ENCODE measurements around the gene PLAC9. TPM values are rescaled to one million over a fixed set of nuclear protein-coding genes. Genes with fewer than 3 reads are reported as not detected.

PLAC9 gene
- total RNA-seq, 1 experiment from 2014 or later: 7.3 TPM

- Mint-ChIP-seq H3K9me3 (no peaks in the 10 kb centered on the region), H3K4me3 (no peak overlapping the region; the same call in 1 of the 2 replicates), H3K27ac (no peak overlapping the region), H3K4me1 (peaks cover 6% of the 10 kb centered on the region), H3K36me3 (no peaks in the 10 kb centered on the region), H3K27me3 (ENCODE audit: low read depth) (no peaks in the 10 kb centered on the region)
- POLR2A ChIA-PET: interaction anchor here (1.4 kb wide), 1 partner anchor 79 kb away, joined by 6 read pairs; no protein-coding TSS in a partner anchor
- CTCF ChIA-PET: interaction anchor here (0.8 to 2.4 kb wide), 26 partner anchors 10 to 116 kb away, joined by 3 to 66 read pairs (median 5); partner anchors contain the start of gene PLAC9
- TF ChIP-seq ZNF671 (CRISPR knock-in tag; IDR thresholded peaks at IDR 0.05) (no peak), OVOL2 (CRISPR knock-in tag; IDR thresholded peaks at IDR 0.05; ENCODE audit: borderline replicate concordance) (no peak), CTCF (IDR thresholded peaks at IDR 0.05) (0 out of 2 replicates have a peak, but pooled peaks have one; percentile 10), KAT7 (CRISPR knock-in tag; IDR thresholded peaks at IDR 0.05; ENCODE audit: borderline replicate concordance) (no peak), JAZF1 (CRISPR knock-in tag; IDR thresholded peaks at IDR 0.05) (no peak)
- peak; percentile 24 for DNase-seq (ENCODE audit: low spot score)
- ATAC-seq: peak; percentile 67
These were observed 11.7 kb downstream of the PLAC9 start for GRCh38 chr10:80144067-80144695.

GRCh38 chr10:80144696-80145131 is 12.2 kb downstream of the PLAC9 start:
- H3K4me1 Mint-ChIP-seq: peaks cover 6% of the 10 kb centered on the region
- DNase-seq (ENCODE audit: low spot score): no peak
- H3K27me3 Mint-ChIP-seq (ENCODE audit: low read depth): no peaks in the 10 kb centered on the region
- no peaks in the 10 kb centered on the region for H3K9me3 Mint-ChIP-seq
- ChIA-PET CTCF (interaction anchor here (0.9 to 2.4 kb wide), 11 partner anchors 10 to 116 kb away, joined by 3 to 66 read pairs (median 11); partner anchors contain the start of gene PLAC9), POLR2A (interaction anchor here (1.4 kb wide), 1 partner anchor 78 kb away, joined by 6 read pairs; no protein-coding TSS in a partner anchor)
- ATAC-seq: no peak; the same call in 1 of the 2 replicates
- H3K27ac Mint-ChIP-seq: no peak overlapping the region
- H3K36me3 Mint-ChIP-seq: no peaks in the 10 kb centered on the region
- TF ChIP-seq AR (CRISPR knock-in tag; IDR thresholded peaks at IDR 0.05) (no peak), ZNF232 (CRISPR knock-in tag; IDR thresholded peaks at IDR 0.05) (no peak), CBFB (CRISPR knock-in tag; IDR thresholded peaks at IDR 0.05; ENCODE audit: low read depth) (no peak), PREB (CRISPR knock-in tag; IDR thresholded peaks at IDR 0.05; ENCODE audit: borderline replicate concordance) (no peak), NFE2L1 (CRISPR knock-in tag; IDR thresholded peaks at IDR 0.05) (no peak), MXD4 (CRISPR knock-in tag; IDR thresholded peaks at IDR 0.05; ENCODE audit: borderline replicate concordance) (no peak), ZNF121 (CRISPR knock-in tag; IDR thresholded peaks at IDR 0.05) (no peak), ELF4 (CRISPR knock-in tag; IDR thresholded peaks at IDR 0.05; ENCODE audit: low read depth) (no peak), STAT6 (CRISPR knock-in tag; conservative IDR thresholded peaks at IDR 0.05; ENCODE audit: low read depth) (no peak), ZNF512 (CRISPR knock-in tag; IDR thresholded peaks at IDR 0.05; ENCODE audit: borderline replicate concordance) (no peak), HMGA2 (CRISPR knock-in tag; IDR thresholded peaks at IDR 0.05) (no peak), E2F4 (CRISPR knock-in tag; IDR thresholded peaks at IDR 0.05; ENCODE audit: borderline replicate concordance, low read depth) (no peak), ZMAT4 (CRISPR knock-in tag; IDR thresholded peaks at IDR 0.05) (no peak), ZNF138 (CRISPR knock-in tag; conservative IDR thresholded peaks at IDR 0.05) (no peak), CDX4 (CRISPR knock-in tag; IDR thresholded peaks at IDR 0.05; ENCODE audit: borderline replicate concordance) (no peak)
- no peak overlapping the region for H3K4me3 Mint-ChIP-seq

All from WTC11 (cell line).